Neural progenitor cell (in vitro differentiated cells): Measurements from ENCODE around the gene GPR183. TPM values are rescaled to one million over a fixed set of nuclear protein-coding genes. Genes with fewer than 3 reads are reported as not detected.

Experiments used
- DNase-seq: peaks from one replicate; pipeline ENCODE4 v3.0.0-alpha.2; 2016; ENCODE audit warnings: low spot score
- H2AFZ ChIP-seq: fragments of 200-600 bp; sonication (generic); replicated peaks from 2 replicates; pipeline ENCODE4 v1.6.1; 2016; ENCODE audit warnings: antibody characterized with exemption
- H3F3A ChIP-seq: fragments of 200-600 bp; sonication (generic); 2 replicates; pipeline ENCODE4 v1.6.1; 2016; ENCODE audit warnings: antibody characterized with exemption, low read depth
- H3K27ac ChIP-seq: fragments of 200-600 bp; sonication (generic); 2 replicates; pipeline ENCODE4 v1.5.1; 2016; ENCODE audit warnings: mild to moderate bottlenecking
- H3K27me3 ChIP-seq: fragments of 200-600 bp; sonication (generic); 2 replicates; pipeline ENCODE4 v1.6.1; 2016; ENCODE audit warnings: mild to moderate bottlenecking, moderate library complexity
- H3K36me3 ChIP-seq: fragments of 200-600 bp; sonication (generic); 2 replicates; pipeline ENCODE4 v1.5.1; 2016
- H3K4me1 ChIP-seq: fragments of 200-600 bp; sonication (generic); 2 replicates; pipeline ENCODE4 v1.6.1; 2016; ENCODE audit warnings: mixed run types
- H3K4me2 ChIP-seq: fragments of 200-600 bp; sonication (generic); 2 replicates; pipeline ENCODE4 v1.6.1; 2016
- H3K4me3 ChIP-seq: fragments of 200-600 bp; sonication (generic); 2 replicates; pipeline ENCODE4 v1.5.1; 2016
- H3K79me2 ChIP-seq: fragments of 200-600 bp; sonication (generic); 2 replicates; pipeline ENCODE4 v1.6.1; 2016; ENCODE audit warnings: low read depth
- H3K9ac ChIP-seq: fragments of 200-600 bp; sonication (generic); 2 replicates; pipeline ENCODE4 v1.6.1; 2016
- H3K9me3 ChIP-seq: fragments of 200-600 bp; sonication (generic); 2 replicates; pipeline ENCODE4 v1.5.1; 2016; ENCODE audit warnings: low read depth
- H4K20me1 ChIP-seq: fragments of 200-600 bp; sonication (generic); 2 replicates; pipeline ENCODE4 v1.6.1; 2016; ENCODE audit warnings: low read depth
- H3K27ac Mint-ChIP-seq: 3 replicates; pipeline ENCODE4 v1.8.0; 2021; ENCODE audit warnings: mixed read lengths
- H3K27me3 Mint-ChIP-seq: 2 replicates; pipeline ENCODE4 v1.8.0; 2022; ENCODE audit warnings: low read depth, mild to moderate bottlenecking, inconsistent platforms, moderate library complexity, mixed read lengths; ENCODE audit not compliant: insufficient read depth
- H3K36me3 Mint-ChIP-seq: 3 replicates; pipeline ENCODE4 v1.8.0; 2021; ENCODE audit warnings: mixed read lengths
- H3K4me1 Mint-ChIP-seq: 3 replicates; pipeline ENCODE4 v1.8.0; 2021; ENCODE audit warnings: mixed read lengths
- H3K4me3 Mint-ChIP-seq: 3 replicates; pipeline ENCODE4 v1.8.0; 2021; ENCODE audit warnings: mild to moderate bottlenecking, moderate library complexity, mixed read lengths
- H3K9me3 Mint-ChIP-seq: 3 replicates; pipeline ENCODE4 v1.8.0; 2020; ENCODE audit warnings: mixed read lengths
- EZH2 ChIP-seq: fragments of 200-600 bp; sonication (generic); IDR thresholded peaks from 2 replicates; pipeline ENCODE4 v1.6.1; 2017; ENCODE audit warnings: antibody characterized with exemption, mild to moderate bottlenecking, moderate library complexity
- EZH2phosphoT487 ChIP-seq: fragments of 200-600 bp; sonication (generic); IDR thresholded peaks from 2 replicates; pipeline ENCODE4 v1.6.1; 2017; ENCODE audit warnings: antibody characterized with exemption
- total RNA-seq: library from RNA; depleted of rRNA; stranded (reverse); fragments of >200 nt; gene quantifications from 2 replicates; pipeline ENCODE4 v1.2.3, GENCODE V29; 2015; ENCODE audit warnings: low replicate concordance
- TF ChIP-seq, protein P1 (sequence below): fragments of 200-600 bp; sonication (generic); IDR thresholded peaks from 2 replicates; pipeline ENCODE4 v1.5.1; 2017; ENCODE audit warnings: antibody characterized with exemption, mild to moderate bottlenecking

Gene GPR183
- total RNA-seq, 1 donor from 2014 or later: not detected

- TF ChIP-seq EZH2 (no peak), EZH2phosphoT487 (no peak)
- TF ChIP-seq, protein P1, sequence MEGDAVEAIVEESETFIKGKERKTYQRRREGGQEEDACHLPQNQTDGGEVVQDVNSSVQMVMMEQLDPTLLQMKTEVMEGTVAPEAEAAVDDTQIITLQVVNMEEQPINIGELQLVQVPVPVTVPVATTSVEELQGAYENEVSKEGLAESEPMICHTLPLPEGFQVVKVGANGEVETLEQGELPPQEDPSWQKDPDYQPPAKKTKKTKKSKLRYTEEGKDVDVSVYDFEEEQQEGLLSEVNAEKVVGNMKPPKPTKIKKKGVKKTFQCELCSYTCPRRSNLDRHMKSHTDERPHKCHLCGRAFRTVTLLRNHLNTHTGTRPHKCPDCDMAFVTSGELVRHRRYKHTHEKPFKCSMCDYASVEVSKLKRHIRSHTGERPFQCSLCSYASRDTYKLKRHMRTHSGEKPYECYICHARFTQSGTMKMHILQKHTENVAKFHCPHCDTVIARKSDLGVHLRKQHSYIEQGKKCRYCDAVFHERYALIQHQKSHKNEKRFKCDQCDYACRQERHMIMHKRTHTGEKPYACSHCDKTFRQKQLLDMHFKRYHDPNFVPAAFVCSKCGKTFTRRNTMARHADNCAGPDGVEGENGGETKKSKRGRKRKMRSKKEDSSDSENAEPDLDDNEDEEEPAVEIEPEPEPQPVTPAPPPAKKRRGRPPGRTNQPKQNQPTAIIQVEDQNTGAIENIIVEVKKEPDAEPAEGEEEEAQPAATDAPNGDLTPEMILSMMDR: no peak
- Histone ChIP-seq H3K36me3 (no peaks in the 10 kb centered on the region), H3K4me2 (no peak overlapping the region), H3K4me1 (no peaks in the 10 kb centered on the region), H4K20me1 (peaks cover 3% of the 10 kb centered on the region), H3K4me3 (no peak overlapping the region), H2AFZ (no peak overlapping the region), H3F3A (peaks cover 5% of the 10 kb centered on the region), H3K9me3 (no peaks in the 10 kb centered on the region), H3K79me2 (no peaks in the 10 kb centered on the region), H3K27ac (no peak overlapping the region), H3K9ac (no peak overlapping the region), H3K27me3 (no peaks in the 10 kb centered on the region)
- H3K4me1 Mint-ChIP-seq: no peaks in the 10 kb centered on the region
- H3K27ac Mint-ChIP-seq: no peak overlapping the region
- no peaks in the 10 kb centered on the region for H3K9me3 Mint-ChIP-seq
- H3K4me3 Mint-ChIP-seq: no peak overlapping the region
- no peak for DNase-seq
- peaks cover 11% of the 10 kb centered on the region for H3K36me3 Mint-ChIP-seq
- H3K27me3 Mint-ChIP-seq: peaks cover 2% of the 10 kb centered on the region
Observed at GRCh38 chr13:99256709-99257108, 50.5 kb downstream of the GPR183 start.

DNA sequence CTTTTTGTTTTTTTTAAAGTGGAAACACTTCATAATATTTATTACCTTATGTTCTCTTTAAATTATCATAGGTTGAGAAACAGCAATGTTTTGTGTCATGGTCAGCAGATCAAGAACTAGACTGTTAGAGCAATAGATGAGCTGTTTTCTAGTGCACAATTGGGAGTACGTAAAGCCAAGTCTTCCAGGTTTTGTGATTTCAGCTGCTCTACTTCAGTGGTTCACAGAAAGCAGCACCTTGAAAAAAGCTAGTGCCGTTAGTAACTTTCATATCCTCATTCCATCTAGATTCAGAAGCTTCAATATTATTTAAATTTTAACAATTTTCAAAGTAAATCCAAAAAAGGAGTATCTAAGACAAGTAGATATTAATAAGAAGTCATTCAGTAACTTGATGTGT lies 50.9 kb downstream of the GPR183 start:
- Histone ChIP-seq H3K27ac (no peak overlapping the region), H3F3A (peaks cover 5% of the 10 kb centered on the region), H3K4me1 (no peaks in the 10 kb centered on the region), H3K79me2 (no peaks in the 10 kb centered on the region), H3K4me2 (no peak overlapping the region), H3K27me3 (no peaks in the 10 kb centered on the region), H4K20me1 (no peaks in the 10 kb centered on the region), H3K36me3 (no peaks in the 10 kb centered on the region), H2AFZ (no peak overlapping the region), H3K9ac (no peak overlapping the region), H3K4me3 (no peak overlapping the region), H3K9me3 (no peaks in the 10 kb centered on the region)
- peaks cover 2% of the 10 kb centered on the region for H3K27me3 Mint-ChIP-seq
- H3K4me1 Mint-ChIP-seq: no peaks in the 10 kb centered on the region
- no peaks in the 10 kb centered on the region for H3K9me3 Mint-ChIP-seq
- TF ChIP-seq EZH2phosphoT487 (no peak), EZH2 (no peak)
- TF ChIP-seq, protein P1: no peak
- H3K4me3 Mint-ChIP-seq: no peak overlapping the region
- no peak for DNase-seq
- H3K27ac Mint-ChIP-seq: no peak overlapping the region
- peaks cover 12% of the 10 kb centered on the region for H3K36me3 Mint-ChIP-seq

- no peak for DNase-seq
- no peaks in the 10 kb centered on the region for H3K4me1 Mint-ChIP-seq
- Histone ChIP-seq H2AFZ (no peak overlapping the region), H4K20me1 (no peaks in the 10 kb centered on the region), H3K79me2 (no peaks in the 10 kb centered on the region), H3K4me1 (no peaks in the 10 kb centered on the region), H3K27ac (no peak overlapping the region), H3K9ac (no peak overlapping the region), H3K9me3 (no peaks in the 10 kb centered on the region), H3K27me3 (no peaks in the 10 kb centered on the region), H3K4me3 (no peak overlapping the region), H3K36me3 (no peaks in the 10 kb centered on the region), H3K4me2 (no peak overlapping the region), H3F3A (peaks cover 5% of the 10 kb centered on the region)
- no peaks in the 10 kb centered on the region for H3K9me3 Mint-ChIP-seq
- TF ChIP-seq, protein P1: no peak
- TF ChIP-seq EZH2: no peak
- TF ChIP-seq EZH2phosphoT487: no peak
- H3K27ac Mint-ChIP-seq: no peak overlapping the region
- peaks cover 5% of the 10 kb centered on the region for H3K27me3 Mint-ChIP-seq
- no peak overlapping the region for H3K4me3 Mint-ChIP-seq
- peaks cover 13% of the 10 kb centered on the region for H3K36me3 Mint-ChIP-seq
Observed at GRCh38 chr13:99255271-99255670, 51.9 kb downstream of the GPR183 start.
